Loucy (cell line): Measurements from ENCODE around the gene COX19.

Experiments
- H2AFZ ChIP-seq: fragments of 200-600 bp; sonication (generic); 2 replicates; pipeline ENCODE4 v1.6.0; 2016; ENCODE audit warnings: antibody characterized with exemption, mild to moderate bottlenecking, low read length, moderate library complexity
- H3F3A ChIP-seq: fragments of 200-600 bp; 2 replicates; pipeline ENCODE4 v1.6.0; 2016; ENCODE audit warnings: antibody characterized with exemption, low read depth, mild to moderate bottlenecking
- H3K27me3 ChIP-seq: fragments of 200-600 bp; sonication (generic); 2 replicates; pipeline ENCODE4 v1.6.1; 2014; ENCODE audit warnings: low read length, mild to moderate bottlenecking; ENCODE audit not compliant: insufficient read depth, poor library complexity, severe bottlenecking
- H3K36me3 ChIP-seq: fragments of 200-600 bp; sonication (generic); 2 replicates; pipeline ENCODE4 v1.6.1; 2016; ENCODE audit warnings: low read length; ENCODE audit not compliant: insufficient read depth
- H3K4me1 ChIP-seq: fragments of 200-600 bp; sonication (generic); 2 replicates; pipeline ENCODE4 v1.5.1; 2014; ENCODE audit warnings: low read length, mild to moderate bottlenecking; ENCODE audit not compliant: insufficient read depth, poor library complexity, severe bottlenecking
- H3K4me2 ChIP-seq: fragments of 200-600 bp; sonication (generic); 2 replicates; pipeline ENCODE4 v1.6.0; 2014; ENCODE audit warnings: antibody characterized with exemption, low read length, low read depth, mild to moderate bottlenecking; ENCODE audit not compliant: poor library complexity, severe bottlenecking
- H3K4me3 ChIP-seq: fragments of 200-600 bp; sonication (generic); 2 replicates; pipeline ENCODE4 v1.5.1; 2014; ENCODE audit warnings: low read length, mild to moderate bottlenecking, mixed read lengths; ENCODE audit not compliant: poor library complexity, severe bottlenecking
- H3K79me2 ChIP-seq: fragments of 200-600 bp; sonication (generic); 2 replicates; pipeline ENCODE4 v1.6.1; 2014; ENCODE audit warnings: low read length; ENCODE audit not compliant: insufficient read depth
- H3K9ac ChIP-seq: fragments of 200-600 bp; sonication (generic); 2 replicates; pipeline ENCODE4 v1.6.0; 2014; ENCODE audit warnings: mild to moderate bottlenecking, low read depth, low read length, moderate library complexity; ENCODE audit not compliant: poor library complexity, severe bottlenecking
- H3K9me2 ChIP-seq: fragments of 200-600 bp; sonication (generic); replicated peaks from 2 replicates; pipeline ENCODE4 v1.6.1; 2016; ENCODE audit warnings: low read depth, low read length, mixed read lengths
- H3K9me3 ChIP-seq: fragments of 200-600 bp; sonication (generic); 2 replicates; pipeline ENCODE4 v1.6.1; 2014; ENCODE audit warnings: mild to moderate bottlenecking, antibody characterized with exemption, low read length, low read depth; ENCODE audit not compliant: insufficient read depth
- H4K20me1 ChIP-seq: fragments of 200-600 bp; sonication (generic); 2 replicates; pipeline ENCODE4 v1.6.0; 2014; ENCODE audit warnings: antibody characterized with exemption, low read length, mild to moderate bottlenecking; ENCODE audit not compliant: insufficient read depth, poor library complexity, severe bottlenecking
- CTCF ChIP-seq: fragments of 200-600 bp; sonication (generic); conservative IDR thresholded peaks from 2 replicates; pipeline ENCODE4 v1.5.1; 2014; ENCODE audit warnings: mild to moderate bottlenecking, antibody characterized with exemption, low read length
- EZH2phosphoT487 ChIP-seq: fragments of 200-600 bp; IDR thresholded peaks from 2 replicates; pipeline ENCODE4 v1.6.1; 2018; ENCODE audit warnings: antibody characterized with exemption, mild to moderate bottlenecking, moderate library complexity, borderline replicate concordance

The COX19 gene

GRCh38 chr7:954330-955238, 20.8 kb downstream of the COX19 start, which contains the start of gene ADAP1:
ADAP1 (minus strand) TSS chr7:954680; CDS start chr7:954477, 203 bp downstream.
- no peaks in the 10 kb centered on the region for H4K20me1 ChIP-seq
- H3F3A ChIP-seq: no peaks in the 10 kb centered on the region
- H3K4me3 ChIP-seq: no peak within 1 kb of the TSS
- TF ChIP-seq EZH2phosphoT487: no peak
- TF ChIP-seq CTCF: no peak
- H3K36me3 ChIP-seq: no peaks in the 10 kb centered on the region
- H3K9me2 ChIP-seq: no peaks in the 10 kb centered on the region
- no peaks in the 10 kb centered on the region for H3K27me3 ChIP-seq
- H3K4me2 ChIP-seq: no peak within 1 kb of the TSS
- no peak within 1 kb of the TSS for H2AFZ ChIP-seq
- no peaks in the 10 kb centered on the region for H3K4me1 ChIP-seq
- no peak within 1 kb of the TSS for H3K9ac ChIP-seq
- H3K9me3 ChIP-seq: no peaks in the 10 kb centered on the region
- no peaks in the 10 kb centered on the region for H3K79me2 ChIP-seq

- Histone ChIP-seq H3K4me1 (no peaks in the 10 kb centered on the region), H3K9ac (no peak overlapping the region), H3K27me3 (no peaks in the 10 kb centered on the region), H3K4me2 (no peak overlapping the region), H2AFZ (no peak overlapping the region), H3K9me2 (no peaks in the 10 kb centered on the region), H3K4me3 (no peak overlapping the region), H3K36me3 (no peaks in the 10 kb centered on the region), H3K9me3 (no peaks in the 10 kb centered on the region), H3K79me2 (no peaks in the 10 kb centered on the region), H4K20me1 (no peaks in the 10 kb centered on the region), H3F3A (no peaks in the 10 kb centered on the region)
- no peak for TF ChIP-seq EZH2phosphoT487
- TF ChIP-seq CTCF: no peak
Measured at GRCh38 chr7:953547-954327, 21.6 kb downstream of the COX19 start.

- no peak for TF ChIP-seq CTCF
- no peak for TF ChIP-seq EZH2phosphoT487
- Histone ChIP-seq H2AFZ (no peak overlapping the region), H3K4me3 (no peak overlapping the region), H3F3A (no peaks in the 10 kb centered on the region), H3K4me1 (no peaks in the 10 kb centered on the region), H3K4me2 (no peak overlapping the region), H4K20me1 (no peaks in the 10 kb centered on the region), H3K27me3 (no peaks in the 10 kb centered on the region), H3K9me2 (no peaks in the 10 kb centered on the region), H3K79me2 (no peaks in the 10 kb centered on the region), H3K9me3 (no peaks in the 10 kb centered on the region), H3K36me3 (no peaks in the 10 kb centered on the region), H3K9ac (no peak overlapping the region)
Measured at GRCh38 chr7:952548-953441, 22.6 kb downstream of the COX19 start.
